GM10266 (cell line): ENCODE results near the gene TDRD1.

Experiments
- DNase-seq: peaks from one replicate; pipeline ENCODE4 v3.0.0; 2012; ENCODE audit errors: extremely low spot score
- CTCF ChIP-seq: IDR thresholded peaks from 2 replicates; pipeline ENCODE4 v1.5.1; 2012; ENCODE audit warnings: mild to moderate bottlenecking, low read depth; ENCODE audit not compliant: control insufficient read depth, insufficient read depth; ENCODE audit errors: missing control alignments

The TDRD1 gene

GRCh38 chr10:114223066-114223465 is 43.9 kb downstream of the TDRD1 start:
- no peak for TF ChIP-seq CTCF
- DNase-seq: no peak

DNA sequence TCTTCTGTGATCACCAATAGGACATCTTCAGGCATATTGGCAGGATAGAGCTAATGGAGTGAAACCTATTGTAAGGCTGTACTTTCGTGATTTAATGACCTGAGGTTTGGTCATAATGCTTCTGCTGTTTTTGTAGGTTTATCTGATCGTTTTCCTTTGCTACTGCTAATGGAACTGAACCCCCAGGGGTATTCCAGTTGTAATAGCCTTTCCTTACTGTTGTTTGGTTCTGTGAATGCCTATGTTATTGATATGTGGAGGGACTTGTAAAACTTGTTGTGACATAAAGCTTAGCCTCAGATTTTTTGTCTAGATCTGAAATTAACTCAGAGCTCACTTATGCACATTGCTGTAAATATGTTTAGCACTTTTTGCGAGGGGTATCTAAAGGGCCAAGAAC is 49.0 kb downstream of the TDRD1 start:
- DNase-seq: no peak
- TF ChIP-seq CTCF: no peak

- no peak for TF ChIP-seq CTCF
- no peak for DNase-seq
Observed at GRCh38 chr10:114232561-114233176, 53.5 kb downstream of the TDRD1 start.

GRCh38 chr10:114233482-114233881 is 54.3 kb downstream of the TDRD1 start:
- no peak for TF ChIP-seq CTCF
- no peak for DNase-seq

DNA sequence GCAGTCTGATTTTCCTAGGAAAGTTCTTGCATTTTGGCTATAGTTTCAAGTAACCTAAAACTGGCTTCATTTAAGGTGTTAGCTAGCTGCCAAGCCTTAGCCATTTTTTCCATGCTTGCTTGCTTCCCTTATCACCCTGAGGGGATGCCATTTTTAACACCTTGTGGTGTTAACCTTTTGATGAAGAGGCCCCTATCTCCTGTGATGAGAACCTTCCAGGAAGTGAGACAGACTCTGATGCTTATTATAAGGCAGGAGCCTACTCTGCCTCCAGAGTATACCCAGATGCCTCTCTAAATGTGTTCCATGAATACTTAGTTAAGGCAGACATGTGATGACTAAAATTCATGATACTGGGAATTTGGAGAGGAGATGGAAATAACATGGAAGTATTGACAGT is 55.0 kb downstream of the TDRD1 start:
- DNase-seq: no peak
- TF ChIP-seq CTCF: no peak

- TF ChIP-seq CTCF: no peak
- DNase-seq: no peak
Observed at GRCh38 chr10:114239117-114239993, 60.2 kb downstream of the TDRD1 start, which contains the start of gene VWA2. Gene VWA2 (plus strand): TSS chr10:114239254. CDS start chr10:114248714, 9,460 bp downstream.

- DNase-seq: no peak
- TF ChIP-seq CTCF: no peak
Observed at GRCh38 chr10:114239994-114240345, 60.8 kb downstream of the TDRD1 start.
